Uterus (tissue), 2 donors: ENCODE measurements around the gene PTPRN2.

Experiments
- POLR2A ChIP-seq, 2 donors: fragments of 450-650 bp; IDR thresholded peaks; one replicate each; pipeline ENCODE4 v1.6.1; 2016; ENCODE audit warnings: antibody characterized with exemption in 2 of 2, mild to moderate bottlenecking in 1 of 2, moderate library complexity in 1 of 2
- TF ChIP-seq, protein P1 (sequence below), 4 experiments: fragments of 200-600 bp in 2 of 4; fragments of 450-650 bp in 2 of 4; sonication (generic) in 2 of 4; IDR thresholded peaks; one replicate each; pipeline ENCODE4 v1.5.1; 2016 to 2019; ENCODE audit warnings: antibody characterized with exemption in 4 of 4, mild to moderate bottlenecking in 2 of 4, moderate library complexity in 1 of 4

GRCh38 chr7:157518514-157519175 lies 1069.0 kb downstream of the PTPRN2 start:
- TF ChIP-seq, protein P1, sequence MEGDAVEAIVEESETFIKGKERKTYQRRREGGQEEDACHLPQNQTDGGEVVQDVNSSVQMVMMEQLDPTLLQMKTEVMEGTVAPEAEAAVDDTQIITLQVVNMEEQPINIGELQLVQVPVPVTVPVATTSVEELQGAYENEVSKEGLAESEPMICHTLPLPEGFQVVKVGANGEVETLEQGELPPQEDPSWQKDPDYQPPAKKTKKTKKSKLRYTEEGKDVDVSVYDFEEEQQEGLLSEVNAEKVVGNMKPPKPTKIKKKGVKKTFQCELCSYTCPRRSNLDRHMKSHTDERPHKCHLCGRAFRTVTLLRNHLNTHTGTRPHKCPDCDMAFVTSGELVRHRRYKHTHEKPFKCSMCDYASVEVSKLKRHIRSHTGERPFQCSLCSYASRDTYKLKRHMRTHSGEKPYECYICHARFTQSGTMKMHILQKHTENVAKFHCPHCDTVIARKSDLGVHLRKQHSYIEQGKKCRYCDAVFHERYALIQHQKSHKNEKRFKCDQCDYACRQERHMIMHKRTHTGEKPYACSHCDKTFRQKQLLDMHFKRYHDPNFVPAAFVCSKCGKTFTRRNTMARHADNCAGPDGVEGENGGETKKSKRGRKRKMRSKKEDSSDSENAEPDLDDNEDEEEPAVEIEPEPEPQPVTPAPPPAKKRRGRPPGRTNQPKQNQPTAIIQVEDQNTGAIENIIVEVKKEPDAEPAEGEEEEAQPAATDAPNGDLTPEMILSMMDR (IDR thresholded peaks at IDR 0.05) = no peak
- TF ChIP-seq POLR2A (IDR thresholded peaks at IDR 0.05) = no peak
